ENCODE data around the gene GSG1L.

DNA sequence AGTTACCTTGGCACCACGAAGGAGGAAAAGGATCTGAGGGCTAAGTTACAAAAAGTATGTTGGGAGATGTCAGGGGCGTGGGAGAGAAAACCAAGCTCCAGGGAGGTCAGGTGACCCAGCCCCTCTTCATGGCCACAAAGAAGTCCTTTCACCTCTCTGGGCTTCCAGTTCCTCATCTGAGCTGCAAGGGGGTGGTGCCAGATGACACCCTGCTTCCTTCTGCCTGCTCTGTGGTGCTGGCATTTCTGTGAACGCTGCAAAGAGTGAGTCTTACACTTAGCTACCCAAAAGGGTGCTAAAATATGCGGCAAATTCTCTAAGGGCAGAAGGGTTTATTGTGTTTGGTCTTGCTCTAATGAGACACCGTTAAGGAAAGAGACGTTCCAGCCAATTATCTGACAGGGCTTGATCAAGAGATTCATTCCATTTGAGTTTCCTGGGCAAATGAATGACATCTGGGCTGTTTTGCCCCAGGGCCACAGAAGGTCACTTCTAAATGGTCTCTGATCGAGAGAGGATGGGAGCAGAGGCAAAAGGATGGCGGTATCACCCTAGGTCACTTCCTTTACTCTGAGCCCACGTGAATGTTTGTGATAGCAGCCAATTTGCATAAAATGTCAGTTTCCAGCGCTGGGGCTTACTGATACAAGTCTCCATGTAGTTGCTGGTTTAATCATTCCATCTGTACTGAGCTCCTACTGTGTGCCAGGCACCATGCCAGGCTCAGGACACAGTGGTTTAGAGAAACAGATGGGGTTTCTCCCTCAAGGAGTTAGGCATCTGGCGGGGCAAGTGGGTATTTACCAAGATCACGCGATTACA lies 303.3 kb downstream of the GSG1L start:
- TF ChIP-seq, protein P1, sequence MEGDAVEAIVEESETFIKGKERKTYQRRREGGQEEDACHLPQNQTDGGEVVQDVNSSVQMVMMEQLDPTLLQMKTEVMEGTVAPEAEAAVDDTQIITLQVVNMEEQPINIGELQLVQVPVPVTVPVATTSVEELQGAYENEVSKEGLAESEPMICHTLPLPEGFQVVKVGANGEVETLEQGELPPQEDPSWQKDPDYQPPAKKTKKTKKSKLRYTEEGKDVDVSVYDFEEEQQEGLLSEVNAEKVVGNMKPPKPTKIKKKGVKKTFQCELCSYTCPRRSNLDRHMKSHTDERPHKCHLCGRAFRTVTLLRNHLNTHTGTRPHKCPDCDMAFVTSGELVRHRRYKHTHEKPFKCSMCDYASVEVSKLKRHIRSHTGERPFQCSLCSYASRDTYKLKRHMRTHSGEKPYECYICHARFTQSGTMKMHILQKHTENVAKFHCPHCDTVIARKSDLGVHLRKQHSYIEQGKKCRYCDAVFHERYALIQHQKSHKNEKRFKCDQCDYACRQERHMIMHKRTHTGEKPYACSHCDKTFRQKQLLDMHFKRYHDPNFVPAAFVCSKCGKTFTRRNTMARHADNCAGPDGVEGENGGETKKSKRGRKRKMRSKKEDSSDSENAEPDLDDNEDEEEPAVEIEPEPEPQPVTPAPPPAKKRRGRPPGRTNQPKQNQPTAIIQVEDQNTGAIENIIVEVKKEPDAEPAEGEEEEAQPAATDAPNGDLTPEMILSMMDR (IDR thresholded peaks at IDR 0.05 in 2 of 3, conservative IDR thresholded peaks at IDR 0.05 in 1 of 3; ENCODE audit: insufficient read depth in 2 of 3, low read depth in 1 of 3, low read length in 3 of 3) = no peak
- TF ChIP-seq GTF2E2 (tag; IDR thresholded peaks at IDR 0.05) (no peak), ZFP1 (CRISPR knock-in tag; IDR thresholded peaks at IDR 0.05) (no peak), ARID2 (IDR thresholded peaks at IDR 0.05) (no peak), RFX5 (IDR thresholded peaks at IDR 0.05; ENCODE audit: low read depth, low read length) (no peak)
- TF ChIP-seq, protein P2, sequence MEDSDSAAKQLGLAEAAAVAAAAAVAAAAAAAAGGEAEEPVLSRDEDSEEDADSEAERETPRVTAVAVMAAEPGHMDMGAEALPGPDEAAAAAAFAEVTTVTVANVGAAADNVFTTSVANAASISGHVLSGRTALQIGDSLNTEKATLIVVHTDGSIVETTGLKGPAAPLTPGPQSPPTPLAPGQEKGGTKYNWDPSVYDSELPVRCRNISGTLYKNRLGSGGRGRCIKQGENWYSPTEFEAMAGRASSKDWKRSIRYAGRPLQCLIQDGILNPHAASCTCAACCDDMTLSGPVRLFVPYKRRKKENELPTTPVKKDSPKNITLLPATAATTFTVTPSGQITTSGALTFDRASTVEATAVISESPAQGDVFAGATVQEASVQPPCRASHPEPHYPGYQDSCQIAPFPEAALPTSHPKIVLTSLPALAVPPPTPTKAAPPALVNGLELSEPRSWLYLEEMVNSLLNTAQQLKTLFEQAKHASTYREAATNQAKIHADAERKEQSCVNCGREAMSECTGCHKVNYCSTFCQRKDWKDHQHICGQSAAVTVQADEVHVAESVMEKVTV (CRISPR knock-in tag; IDR thresholded peaks at IDR 0.05) = no peak

All from K562 (cell line).